ENCODE data around the gene MTURN.

- no peak for TF ChIP-seq CTCF (IDR thresholded peaks at IDR 0.05)
- TF ChIP-seq POLR2A (IDR thresholded peaks at IDR 0.05) = peak in 2 of 3 donors; percentile 36 to 50
Measured at GRCh38 chr7:30135301-30136116, 723 bp downstream of the MTURN start.
